Measurements from ENCODE around the gene LZTFL1.

The LZTFL1 gene

DNA sequence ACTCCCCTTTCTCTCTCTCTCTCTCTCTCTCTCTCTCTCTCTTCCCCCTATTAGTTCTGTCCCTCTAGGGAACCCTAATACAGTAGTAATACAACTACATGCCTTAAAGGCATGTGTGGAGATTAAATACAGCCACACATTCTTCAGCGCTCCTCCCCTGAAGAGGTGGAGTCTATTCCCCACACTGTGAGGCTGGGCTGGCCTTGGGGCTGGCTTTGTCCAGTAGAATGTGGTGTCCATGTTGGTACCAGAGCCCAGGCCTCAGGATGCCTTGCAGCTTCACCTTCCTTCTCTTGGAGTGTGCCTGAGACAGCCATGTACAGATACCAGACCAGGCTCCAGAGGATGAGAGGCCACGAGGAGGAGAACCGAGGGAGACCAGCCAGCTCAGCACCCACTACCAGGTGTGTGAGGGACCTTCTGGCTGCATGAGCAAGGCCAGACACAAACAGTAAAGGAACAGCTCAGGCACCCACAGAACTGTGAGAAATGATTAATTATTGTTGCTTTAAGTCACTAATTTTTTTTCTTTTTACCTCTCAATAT is 56.2 kb downstream of the LZTFL1 start:
- FAIRE-seq, result no peak

DNA sequence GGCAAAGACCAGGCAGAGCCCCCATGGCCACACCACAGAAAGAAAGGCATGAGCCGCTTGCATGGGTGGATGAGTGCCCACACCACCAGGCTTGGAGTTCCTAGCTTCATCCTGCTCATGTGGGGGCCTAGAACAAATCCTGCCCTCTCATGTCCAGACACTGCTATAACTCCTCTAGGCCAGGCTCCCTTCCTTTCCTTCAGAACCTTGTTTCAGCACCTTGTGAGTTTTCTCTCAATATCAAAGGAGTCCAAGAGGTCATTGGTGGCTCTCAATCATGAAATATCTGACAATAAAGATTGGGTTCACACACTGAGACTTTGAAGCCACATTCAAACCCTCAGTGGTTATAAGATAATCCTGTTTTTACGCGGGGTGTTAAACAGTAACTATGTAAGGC is 58.3 kb downstream of the LZTFL1 start:
- FAIRE-seq, result no peak

DNA sequence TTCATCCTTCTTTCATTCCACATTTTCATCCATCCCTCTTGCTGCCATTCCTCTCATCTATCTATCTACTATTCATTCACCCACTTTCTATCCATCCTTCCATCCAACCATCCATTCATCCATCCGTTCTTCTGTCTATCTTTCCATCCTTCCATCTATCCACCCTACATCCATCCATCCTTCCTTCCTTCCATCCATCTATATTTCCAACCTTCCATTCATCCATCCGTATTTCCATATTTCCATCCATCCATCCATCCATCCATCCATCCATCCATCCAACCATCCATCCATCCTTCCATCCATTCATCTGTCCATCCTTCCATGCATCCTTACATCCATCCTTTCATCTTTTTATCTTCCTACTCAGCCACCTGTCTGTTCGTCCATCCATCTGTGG is 59.5 kb downstream of the LZTFL1 start:
- FAIRE-seq, result no peak

DNA sequence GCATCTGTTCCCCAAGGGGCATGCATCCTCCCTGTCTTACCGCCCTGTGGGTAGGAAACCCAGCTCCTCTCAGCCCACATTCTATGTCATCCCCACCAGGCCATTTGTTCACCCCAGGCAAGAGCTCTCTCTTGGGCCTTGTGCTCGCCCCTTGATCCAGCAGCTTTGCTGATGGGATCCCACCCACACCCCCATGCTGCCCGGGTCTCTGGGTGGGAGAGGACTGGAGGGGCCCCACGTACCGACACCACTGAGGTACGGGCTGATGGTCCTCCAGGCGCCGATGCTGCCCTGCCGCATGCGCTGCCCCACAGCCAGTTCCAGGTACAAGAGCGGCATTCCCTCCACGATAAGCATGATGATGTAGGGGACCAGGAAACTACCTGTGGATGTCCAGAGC is 60.1 kb downstream of the LZTFL1 start:
- no peak for FAIRE-seq

DNA sequence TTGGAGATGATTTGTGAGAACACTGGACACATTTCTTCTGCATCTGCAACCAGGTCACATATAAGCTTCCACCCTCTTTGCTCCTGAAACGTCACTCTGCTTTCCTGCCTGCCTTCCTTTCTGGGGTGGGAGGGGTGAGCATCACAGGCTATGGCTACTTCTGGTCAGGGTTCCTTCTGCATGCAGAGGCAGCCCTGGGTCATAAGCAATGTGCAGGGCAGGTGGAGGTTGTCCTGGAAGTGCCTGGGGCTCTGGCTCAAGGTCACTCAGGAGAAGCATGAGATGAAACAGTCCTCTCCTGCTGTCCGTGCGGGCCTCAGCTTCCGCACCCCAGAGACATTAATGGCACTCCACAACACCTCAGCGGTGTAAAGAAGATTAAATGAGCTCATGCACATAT is 60.6 kb downstream of the LZTFL1 start:
- no peak for FAIRE-seq

DNA sequence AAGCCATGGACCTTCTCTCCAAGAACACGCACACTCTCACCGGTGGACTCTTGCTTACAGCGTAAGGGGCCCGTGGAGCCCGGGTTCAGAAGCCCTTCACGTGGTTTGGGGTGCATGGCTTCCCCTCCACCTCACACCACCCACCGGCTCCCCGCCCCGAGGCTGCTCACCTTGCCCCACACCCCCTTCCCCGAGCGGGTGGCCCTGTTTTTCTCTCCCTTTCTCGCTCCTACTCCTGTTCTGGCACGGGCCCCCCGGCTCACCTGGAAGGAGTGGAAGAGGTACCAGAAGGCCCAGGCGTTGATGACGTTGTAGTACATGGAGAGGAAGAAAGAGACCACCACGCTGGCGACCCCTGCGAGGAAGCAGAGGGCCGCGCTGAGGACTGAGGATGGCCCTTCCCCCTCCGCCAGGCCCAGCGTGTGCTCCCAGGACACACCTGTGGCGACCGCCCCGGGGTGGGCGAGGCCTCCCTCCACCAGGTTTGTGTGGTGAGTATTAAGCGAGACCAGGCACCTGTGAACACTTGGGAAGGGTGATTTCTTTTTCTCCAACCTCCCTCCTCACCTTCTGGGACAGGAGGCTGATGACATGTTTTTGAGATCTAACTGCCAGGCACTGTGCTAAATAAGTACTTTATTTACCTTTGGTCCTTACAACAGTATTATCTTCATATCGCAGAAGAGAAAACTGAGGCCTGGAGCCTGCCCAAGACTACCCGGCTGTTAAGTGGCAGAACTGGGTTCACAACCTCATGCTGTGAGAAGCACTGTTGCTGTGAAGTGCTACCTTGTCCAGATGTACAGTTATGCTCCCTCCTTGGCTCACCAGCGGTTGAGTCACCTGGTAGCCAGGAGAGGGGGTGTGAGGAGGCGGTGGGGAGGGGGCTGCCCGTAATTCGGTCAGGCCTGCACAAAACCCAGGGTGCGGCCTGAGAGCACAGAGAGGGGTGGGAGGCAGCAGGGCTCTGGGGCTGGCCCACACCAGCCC is 61.9 kb downstream of the LZTFL1 start:
- no peak for FAIRE-seq

DNA sequence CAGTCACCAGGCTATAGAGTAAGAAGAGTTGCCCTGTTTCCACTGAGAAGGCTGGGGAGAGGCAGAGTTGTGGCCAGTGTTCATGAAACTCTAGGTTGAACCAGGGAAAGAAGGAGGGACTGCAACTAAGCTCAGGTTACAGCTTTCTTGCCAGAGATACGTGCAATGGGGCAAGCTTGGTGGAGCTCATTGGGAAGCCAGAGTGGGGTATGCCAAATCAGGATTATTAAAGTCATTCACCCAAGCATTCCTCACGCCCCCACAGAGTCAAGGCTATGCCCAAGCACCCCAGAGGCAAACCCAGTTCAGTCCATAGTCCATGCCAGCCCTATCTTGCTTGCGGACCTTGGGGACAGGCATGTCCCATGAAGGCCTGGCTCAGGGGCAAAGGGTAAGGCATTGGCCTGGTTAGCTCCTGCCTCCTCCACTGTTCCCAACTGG is 63.1 kb downstream of the LZTFL1 start:
- no peak for FAIRE-seq

DNA sequence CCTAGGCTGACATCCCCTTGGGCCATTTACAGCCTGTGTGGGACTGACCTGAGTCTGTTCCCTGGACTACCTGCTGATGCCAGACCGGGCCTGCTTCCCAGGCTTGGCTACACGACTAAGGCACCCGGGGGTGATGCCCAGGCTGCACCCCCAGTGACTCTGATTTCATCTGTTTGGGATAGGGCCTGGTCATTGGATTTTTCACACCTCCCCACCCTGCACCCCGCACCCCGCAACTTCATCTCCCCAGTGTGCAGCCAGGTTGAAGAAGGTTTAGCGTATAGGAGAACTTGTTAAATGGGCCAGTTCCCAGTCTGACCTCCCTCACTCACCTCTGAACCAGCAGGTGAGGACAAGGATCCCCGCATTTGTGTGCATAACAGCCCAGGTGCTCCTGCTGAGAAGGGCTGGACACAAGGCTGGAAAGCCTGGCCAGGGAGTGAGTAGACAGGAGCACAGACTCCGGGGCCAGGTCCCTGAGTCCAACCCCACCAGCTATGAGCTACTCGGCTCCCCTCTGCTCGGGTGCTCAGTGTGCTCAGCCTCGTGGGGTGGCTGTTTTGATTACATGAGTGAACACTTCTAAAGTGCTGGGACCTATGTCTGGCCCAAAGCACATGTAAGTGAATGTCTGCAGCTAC is 64.1 kb downstream of the LZTFL1 start:
- no peak for FAIRE-seq

DNA sequence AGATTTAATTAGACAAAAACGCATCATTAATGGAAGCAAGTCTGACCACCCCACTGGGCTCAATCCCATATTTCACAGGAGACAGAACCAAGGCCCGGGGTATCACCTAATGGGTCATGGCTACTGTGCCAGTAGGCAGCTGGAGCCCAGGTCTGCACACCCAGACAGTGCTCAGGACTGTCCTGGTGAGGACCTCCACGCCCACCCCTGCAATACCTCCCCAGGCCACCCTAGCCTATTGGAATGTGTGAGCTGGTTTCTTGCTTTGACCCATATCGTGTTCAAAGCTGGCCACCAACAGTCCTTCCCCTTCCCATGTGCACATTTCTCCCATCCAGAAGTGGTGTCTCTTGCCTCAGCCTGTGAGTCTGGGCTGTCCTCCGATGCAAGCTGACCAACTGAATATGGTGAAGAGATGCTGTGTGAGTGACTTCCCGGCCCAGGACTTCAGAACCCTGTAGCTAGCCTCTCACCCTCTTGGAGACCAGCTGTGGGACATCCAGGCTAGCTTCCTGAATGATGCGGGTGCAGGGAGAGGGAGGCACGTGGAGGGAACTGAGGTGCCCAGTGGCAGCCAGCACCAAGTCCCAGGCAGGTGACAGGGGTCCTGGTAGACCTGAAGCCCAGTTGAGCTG is 64.7 kb downstream of the LZTFL1 start:
- FAIRE-seq, result no peak

DNA sequence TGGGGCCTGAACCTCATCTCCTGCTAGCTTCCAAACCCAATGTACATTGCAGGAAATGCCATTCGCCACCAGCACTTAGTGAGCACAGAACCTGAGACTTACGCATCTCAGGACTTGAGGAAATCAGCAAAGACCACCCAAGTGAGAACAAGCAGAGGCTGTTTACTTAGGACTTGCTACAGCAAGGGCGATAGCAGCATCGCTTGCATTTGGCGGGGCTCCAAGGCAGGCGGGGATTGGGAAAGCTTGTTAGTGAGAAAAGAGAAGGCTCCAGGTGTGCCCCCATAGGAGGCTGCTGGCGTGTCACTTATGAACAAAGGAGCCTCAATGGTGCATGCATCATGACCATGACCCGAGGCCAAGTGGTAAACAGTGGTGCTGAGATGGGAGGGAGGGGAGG is 65.3 kb downstream of the LZTFL1 start:
- no peak for FAIRE-seq

DNA sequence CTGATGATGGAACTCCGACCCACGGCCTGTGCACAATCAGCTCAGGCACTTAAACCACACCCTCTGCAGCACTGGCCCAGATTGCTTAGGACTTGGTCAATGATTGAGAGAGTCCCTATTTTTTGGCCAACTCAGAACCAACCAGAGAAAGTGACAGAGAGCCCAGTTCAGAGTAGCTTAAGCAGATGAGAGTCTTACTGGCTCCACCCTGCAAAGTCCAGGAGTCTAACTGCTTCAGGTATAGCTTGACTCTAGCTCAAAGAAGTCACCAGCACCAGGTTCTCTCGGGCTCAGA is 65.7 kb downstream of the LZTFL1 start:
- no peak for FAIRE-seq

DNA sequence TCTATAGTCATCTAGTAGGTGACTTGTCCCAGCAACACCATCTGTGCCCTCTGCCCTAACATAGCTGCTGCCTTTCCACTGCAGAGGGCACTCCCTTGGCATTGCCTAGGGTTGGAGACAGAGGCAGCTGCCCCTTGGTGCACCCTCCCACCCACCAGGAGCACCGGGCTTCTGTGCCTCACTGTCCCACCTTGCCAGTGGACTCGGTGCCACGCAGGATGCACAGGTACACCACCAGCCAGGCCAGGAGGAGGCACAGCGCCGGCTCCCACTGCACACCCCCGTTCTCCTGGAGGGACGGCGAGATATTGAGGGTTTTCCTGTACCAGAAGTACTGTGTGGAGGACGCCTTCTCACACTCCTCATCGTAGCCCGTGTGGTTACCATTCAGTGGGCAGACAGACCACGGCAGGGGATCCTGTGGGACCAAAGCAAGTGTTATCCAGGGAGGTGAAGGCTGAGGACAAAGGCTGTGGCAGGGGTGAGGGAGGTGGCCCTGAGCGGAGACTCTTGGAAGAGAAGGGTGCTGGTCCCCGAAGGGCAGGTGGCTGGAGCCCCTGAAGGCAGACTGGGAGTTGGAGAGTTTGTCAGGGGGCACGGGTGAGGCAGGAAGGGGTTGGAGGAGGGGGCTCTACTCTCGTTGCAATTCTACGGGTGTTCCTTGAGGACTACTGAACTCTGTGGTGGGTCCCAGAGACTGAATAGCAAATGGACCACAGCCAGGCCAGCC is 66.2 kb downstream of the LZTFL1 start:
- FAIRE-seq, result no peak

DNA sequence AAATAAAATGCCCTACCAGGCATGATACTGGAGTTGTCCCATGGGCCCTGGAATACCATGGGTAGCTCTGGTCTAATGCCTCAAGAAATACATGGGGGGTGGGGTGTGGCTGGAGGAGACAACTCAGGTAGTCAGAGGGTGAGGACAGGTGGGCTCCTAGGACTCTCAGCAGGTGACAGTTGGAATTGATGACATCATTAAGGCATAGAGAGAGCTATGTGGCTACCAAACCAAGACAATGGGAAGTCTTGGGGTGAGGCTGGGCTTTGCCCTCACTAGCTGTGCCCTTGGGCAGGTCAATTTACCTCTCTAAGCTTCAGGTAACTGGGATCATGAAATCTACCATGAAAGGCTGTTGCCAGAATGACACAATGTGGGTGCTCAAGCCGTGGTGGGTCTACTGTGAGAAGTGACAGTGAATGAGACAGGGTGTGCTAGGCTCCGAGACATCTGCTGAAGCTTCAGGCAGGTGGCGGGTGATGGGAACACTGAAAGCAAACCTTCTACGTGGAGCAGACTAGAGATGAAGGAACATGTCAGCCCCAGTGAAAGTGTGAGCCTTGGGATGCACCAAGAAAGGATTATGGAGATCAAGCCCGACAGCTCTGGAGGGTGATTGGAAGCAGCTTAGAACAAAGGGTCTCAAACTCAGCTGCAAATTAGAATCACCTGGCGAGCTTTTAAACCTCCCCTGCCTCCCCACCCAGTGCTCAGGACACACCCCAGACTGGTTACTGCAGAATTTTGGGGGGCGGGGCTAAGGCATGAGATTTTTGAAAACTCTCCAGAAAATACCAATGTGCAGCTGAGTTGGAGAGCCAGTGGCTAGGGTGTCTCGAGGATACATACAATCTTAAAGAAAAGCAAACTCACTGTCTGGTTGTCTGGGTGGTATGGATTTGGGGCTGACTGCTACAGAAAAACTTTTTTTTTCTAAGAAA is 67.1 kb downstream of the LZTFL1 start:
- FAIRE-seq, result no peak

DNA sequence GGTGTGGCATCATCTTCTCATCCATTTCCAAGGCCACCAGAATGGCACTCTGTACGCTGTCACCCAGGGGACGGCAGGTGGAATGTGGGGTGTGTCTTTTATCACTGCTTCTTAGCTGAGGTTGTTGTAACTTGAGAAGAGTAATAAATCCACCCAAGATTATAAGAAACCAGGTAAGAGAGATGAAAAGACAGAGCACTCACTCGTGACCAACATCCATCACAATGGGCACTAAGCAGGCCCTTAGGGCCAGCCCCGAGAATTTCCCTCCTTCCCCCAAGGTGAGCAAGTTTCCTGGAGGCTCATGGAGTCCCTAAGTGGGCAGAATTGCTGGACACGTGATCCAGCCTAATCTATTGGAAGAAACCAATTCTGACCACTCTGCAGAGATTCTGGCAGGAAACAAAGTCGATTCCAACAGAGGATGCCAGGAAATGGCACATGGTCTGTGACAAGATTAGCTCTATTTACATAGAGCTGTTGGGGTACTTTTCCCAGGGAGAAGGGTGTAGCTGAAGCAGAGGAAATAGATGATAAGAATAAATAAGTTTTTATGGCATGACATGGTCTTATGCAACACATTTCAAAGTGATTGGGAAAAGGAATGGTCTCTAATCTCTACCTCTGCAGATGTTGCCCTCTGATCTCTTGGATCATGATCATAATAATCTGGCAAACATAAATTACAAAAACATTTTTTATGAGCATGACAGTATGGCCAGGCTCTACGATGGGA is 68.0 kb downstream of the LZTFL1 start:
- FAIRE-seq, result no peak

Measured in colon (tissue), 2 donors.